Measurements from ENCODE around the gene CDC27.
"Not testable (repeated sequence)": the region's sequence is repeated elsewhere in the genome, so short reads cannot be mapped to it uniquely, and the experiment has no call there.

CDC27 gene

DNA sequence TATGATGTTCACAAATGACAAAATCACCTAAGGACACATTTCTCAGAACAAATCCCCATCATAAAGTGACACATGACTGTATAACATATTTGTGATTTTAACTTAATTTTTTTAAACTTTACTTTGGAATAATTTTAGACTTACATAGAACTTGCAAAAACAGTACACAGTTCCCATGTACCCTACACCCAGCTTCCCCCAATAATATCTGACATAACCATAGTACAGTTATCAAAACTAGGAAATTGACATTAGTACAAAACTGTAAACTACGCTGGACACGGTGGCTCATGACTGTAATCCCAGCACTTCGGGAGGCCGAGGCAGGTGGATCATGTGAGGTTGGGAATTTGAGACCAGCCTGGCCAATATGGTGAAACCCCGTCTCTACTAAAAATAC is 24.8 kb downstream of the CDC27 start:
- Histone ChIP-seq H3K27ac (no peak overlapping the region), H3K4me3 (no peak overlapping the region)

GRCh38 chr17:47162013-47162622 is 27.0 kb downstream of the CDC27 start:
- H3K4me3 ChIP-seq = no peak overlapping the region
- peak overlapping the region in 1 of 21 experiments; percentile 18 for H3K27ac ChIP-seq

GRCh38 chr17:47159315-47159714 is 29.8 kb downstream of the CDC27 start:
- H3K4me3 ChIP-seq = no peak overlapping the region
- H3K27ac ChIP-seq = no peak overlapping the region

DNA sequence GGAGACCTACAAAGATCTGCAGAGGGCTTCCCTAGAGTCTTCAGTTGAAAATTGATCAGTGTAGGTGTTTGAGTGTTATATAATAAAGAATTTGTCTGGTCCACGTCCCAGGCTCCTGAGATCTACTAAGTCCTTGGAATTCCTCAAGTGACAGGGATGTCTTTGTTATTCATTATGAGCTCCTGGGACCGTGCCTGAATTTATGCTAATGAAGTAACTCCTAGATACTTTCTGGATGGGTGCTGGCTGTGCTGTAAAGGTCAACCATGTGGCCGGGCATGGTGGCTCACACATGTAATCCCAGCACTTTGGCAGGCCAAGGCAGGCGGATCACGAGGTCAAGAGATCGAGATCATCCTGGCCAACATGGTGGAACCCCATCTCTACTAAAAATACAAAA is 43.7 kb downstream of the CDC27 start:
- Histone ChIP-seq H3K4me3 (no peak overlapping the region), H3K27ac (no peak overlapping the region)

DNA sequence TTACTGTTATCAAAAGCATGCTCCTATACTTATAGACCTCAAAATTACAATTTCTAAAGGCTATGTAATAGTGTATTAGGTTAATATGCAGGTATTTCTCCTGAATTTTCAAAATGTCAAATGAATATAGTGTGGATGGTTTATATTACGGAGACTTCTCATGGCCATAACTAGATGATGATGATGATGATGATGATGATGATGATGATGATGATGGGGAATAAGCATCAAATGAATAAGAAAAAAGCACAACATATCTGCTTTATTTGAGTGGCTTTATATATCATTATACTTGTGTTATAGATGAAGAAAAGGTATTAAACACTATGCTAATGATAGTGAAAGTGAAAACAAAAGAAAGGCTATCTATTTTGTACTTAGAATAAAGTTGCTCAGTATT is 53.9 kb downstream of the CDC27 start:
- H3K27ac ChIP-seq = no peak overlapping the region
- H3K4me3 ChIP-seq = no peak overlapping the region

- H3K27ac ChIP-seq, H3K4me3 ChIP-seq: not testable (repeated sequence)
Observed at GRCh38 chr17:47134354-47134753, 54.7 kb downstream of the CDC27 start.

DNA sequence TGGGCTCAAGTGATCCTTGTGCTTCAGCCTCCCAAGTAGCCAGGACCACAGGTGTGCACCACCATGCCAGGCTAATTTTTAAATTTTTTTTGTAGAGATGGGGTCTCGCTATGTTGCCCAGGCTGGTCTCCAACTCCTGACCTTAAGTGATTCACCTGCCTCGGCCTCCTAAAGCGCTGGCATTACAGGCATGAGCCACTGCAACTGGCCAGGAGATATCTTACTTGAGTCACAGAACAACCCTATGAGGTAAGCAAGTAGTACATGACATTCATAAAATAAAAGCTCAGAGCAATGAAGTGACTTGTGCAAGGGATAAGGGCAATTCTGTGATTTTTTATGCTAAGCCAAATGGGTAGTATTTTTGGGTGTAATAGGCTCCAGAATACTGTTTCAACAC is 57.3 kb downstream of the CDC27 start:
- no peak overlapping the region for H3K27ac ChIP-seq

DNA sequence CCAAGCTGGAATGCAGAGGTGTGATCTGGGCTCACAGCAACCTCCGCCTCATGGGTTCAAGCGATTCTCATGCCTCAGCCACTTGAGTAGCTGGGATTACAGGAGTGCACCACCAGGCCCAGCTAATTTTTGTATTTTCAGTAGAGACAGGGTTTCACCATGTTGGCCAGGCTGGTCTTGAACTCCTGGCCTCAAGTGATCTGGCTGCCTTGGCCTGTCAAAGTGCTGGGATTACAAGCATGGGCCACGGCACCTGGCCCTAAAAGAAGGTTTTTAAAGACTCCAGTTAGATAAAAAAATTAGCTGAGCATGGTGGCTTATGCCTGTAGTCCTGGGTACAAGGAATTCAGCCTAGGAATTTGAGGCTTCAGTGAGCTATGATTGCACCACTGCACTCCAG is 62.3 kb downstream of the CDC27 start:
- H3K4me3 ChIP-seq, H3K27ac ChIP-seq: not testable (repeated sequence)

More for the DNA sequence above, 57.3 kb downstream of the CDC27 start:
- no peak overlapping the region for H3K4me3 ChIP-seq

GRCh38 chr17:47123262-47123661 is 65.8 kb downstream of the CDC27 start:
- H3K4me3 ChIP-seq = not testable (repeated sequence)

DNA sequence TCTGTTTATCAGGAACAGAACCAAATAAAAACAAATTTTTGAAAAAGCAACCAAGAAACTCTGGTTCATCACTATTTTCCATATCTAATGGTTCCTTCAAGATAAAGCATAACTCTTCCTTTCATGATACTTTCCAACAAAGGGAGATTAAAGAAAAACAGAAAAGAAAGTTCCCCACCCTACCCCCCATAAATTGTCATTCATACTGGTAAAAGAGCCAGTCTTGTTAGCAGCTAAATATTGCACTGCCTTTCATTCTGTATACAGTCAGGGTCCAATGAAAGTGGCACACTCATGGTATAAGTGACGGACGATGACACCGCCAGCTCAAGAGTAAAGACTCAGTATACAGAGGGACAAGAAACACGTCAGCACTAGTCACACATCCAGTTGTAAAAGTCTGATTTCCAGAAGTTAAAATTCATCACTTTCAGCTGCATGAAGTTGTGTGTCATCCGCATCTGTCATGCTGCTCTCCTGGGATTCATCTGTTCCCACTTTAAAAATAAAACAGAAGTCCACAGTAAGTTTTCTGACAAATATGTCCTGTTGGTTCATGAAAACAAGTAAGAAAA is 68.5 kb downstream of the CDC27 start:
- H3K27ac ChIP-seq = peak overlapping the region in 2 of 21 experiments; percentile 5 to 55
- H3K4me3 ChIP-seq = no peak overlapping the region

More at GRCh38 chr17:47123262-47123661, 65.8 kb downstream of the CDC27 start:
- not testable (repeated sequence) for H3K27ac ChIP-seq

DNA sequence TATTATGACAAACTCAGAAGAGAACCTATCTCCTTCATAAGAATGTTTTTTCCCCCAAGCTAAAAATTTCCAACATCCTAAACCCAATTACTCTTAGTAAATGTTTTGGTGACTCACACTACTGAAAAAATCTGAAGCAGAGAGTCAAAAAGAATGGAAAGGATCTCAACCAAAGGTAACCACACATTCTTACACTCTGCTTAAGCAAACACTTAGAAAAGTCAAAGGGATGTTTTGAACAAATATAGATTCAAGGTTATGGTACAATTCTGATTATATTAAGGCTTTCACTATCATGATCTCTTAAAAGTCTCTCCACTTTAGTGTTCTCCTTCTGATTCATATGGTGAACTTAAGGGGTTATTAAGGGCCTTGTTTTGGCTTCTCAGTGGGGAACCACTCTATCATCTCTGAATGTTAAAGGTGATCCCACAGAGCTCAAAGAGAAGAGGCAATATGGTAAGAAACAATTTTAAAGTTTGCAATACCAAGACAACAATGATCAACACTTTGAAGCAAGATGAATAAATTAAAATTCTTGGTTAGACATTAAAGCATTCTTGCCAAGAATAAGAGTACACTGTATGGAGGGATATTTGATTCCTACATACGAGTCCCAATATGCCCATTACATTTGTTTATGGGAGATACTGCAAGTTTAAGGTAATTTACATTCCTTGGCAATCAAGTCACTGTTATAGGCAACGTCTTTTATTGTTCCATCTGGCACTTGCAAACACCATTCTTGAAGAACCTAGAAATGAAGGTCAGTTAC is 69.2 kb downstream of the CDC27 start:
- Histone ChIP-seq H3K4me3 (no peak overlapping the region), H3K27ac (peak overlapping the region in 2 of 21 experiments; percentile 5 to 10)

DNA sequence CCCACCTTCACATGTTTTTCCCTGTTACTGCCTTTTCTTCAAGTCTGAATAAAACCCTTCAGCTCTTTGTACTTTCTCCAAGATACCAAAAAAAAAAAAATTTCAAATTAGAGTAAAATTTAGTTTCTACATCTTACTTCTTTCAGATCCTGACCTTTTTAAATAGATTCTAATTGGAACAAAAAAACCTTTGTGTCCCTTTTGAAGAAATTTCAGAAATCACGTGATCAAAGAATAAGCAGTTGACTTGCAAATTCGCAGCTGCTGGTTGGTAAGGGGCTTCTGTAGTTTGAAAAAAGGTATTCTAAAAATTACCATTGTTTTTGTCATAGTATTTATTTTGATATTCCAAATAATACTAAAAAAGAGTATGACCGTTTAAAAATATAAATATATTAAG is 71.7 kb downstream of the CDC27 start:
- Histone ChIP-seq H3K27ac (no peak overlapping the region), H3K4me3 (no peak overlapping the region)

DNA sequence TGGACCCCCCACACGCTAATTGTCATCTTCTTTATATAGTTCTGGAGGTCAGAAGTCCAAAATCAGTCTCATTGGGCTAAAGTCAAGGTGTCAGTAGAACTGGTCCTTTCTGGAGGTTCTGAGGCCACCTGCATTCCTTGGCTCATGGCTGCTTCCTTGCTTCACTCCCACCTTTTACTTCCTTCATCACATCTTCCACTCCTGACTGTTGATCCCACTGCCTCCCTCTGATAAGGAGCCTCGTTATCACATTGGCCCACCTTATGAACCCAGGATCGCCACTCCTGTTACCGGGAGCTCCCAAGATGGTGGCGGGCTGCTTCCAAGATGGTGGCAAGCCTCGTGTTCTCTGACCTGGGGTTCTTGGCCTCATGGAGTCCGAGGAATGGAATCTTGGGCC is 83.0 kb downstream of the CDC27 start:
- no peak overlapping the region for H3K4me3 ChIP-seq
- no peak overlapping the region for H3K27ac ChIP-seq

DNA sequence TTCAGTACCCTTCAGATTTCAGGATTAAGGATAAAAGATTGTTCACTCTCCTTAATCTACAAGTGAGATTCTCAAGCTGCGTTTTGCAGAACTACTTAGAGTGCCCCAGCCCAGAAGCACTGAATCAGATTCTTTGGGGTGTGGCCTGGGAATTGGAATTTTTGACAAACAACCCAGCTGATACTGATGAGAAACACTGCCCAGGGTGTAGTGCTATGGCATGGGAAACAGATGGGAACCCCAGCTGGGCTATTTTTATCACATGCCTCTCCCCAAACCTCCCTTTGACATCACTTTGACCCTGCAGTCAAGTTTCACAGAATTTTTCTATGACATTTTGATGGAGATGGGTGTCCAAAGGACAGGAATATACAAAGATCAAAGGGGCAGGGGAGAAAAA is 83.8 kb downstream of the CDC27 start:
- not testable (repeated sequence) for H3K4me3 ChIP-seq, H3K27ac ChIP-seq

- Histone ChIP-seq H3K27ac (no peak overlapping the region), H3K4me3 (no peak overlapping the region)
Observed at GRCh38 chr17:47102914-47103313, 86.2 kb downstream of the CDC27 start.

- Histone ChIP-seq H3K27ac (peak overlapping the region; percentile 68 to 94 (median 85)), H3K4me3 (peak overlapping the region; percentile 73 to 100 (median 87))
Observed at GRCh38 chr17:47099987-47100711, 88.9 kb downstream of the CDC27 start.

DNA sequence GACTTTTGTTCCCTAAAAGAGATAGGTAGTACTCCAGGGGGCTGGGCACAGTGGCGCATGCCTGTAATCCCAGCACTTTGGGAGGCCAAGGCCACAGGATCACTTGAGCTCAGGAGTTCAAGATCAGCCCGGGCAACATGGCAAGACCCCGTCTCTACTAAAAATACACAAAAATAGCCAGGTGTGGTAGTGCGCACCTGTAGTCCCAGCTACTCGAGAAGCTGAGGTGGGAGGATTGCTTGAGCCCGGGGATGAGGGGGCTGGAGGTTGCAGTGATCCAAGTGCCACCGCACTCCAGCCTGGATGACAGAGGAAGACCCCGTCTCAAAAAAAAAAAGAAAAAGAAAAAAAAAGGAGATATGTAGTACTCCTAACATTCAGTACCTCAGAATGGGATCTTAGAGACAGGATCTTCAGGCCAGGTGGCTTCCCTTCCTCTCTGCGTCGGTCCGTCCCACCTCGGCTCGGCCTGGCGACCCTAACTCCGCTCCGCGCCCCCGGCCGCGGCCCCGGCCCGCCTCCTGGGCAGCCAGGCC is 89.6 kb downstream of the CDC27 start:
- Histone ChIP-seq H3K4me3 (peak overlapping the region; percentile 73 to 100 (median 87)), H3K27ac (peak overlapping the region; percentile 68 to 94 (median 85))

- Histone ChIP-seq H3K27ac (no peak overlapping the region), H3K4me3 (no peak overlapping the region)
Observed at GRCh38 chr17:47096343-47096742, 92.8 kb downstream of the CDC27 start.

- Histone ChIP-seq H3K4me3 (no peak overlapping the region), H3K27ac (no peak overlapping the region)
Observed at GRCh38 chr17:47095268-47095667, 93.8 kb downstream of the CDC27 start.

DNA sequence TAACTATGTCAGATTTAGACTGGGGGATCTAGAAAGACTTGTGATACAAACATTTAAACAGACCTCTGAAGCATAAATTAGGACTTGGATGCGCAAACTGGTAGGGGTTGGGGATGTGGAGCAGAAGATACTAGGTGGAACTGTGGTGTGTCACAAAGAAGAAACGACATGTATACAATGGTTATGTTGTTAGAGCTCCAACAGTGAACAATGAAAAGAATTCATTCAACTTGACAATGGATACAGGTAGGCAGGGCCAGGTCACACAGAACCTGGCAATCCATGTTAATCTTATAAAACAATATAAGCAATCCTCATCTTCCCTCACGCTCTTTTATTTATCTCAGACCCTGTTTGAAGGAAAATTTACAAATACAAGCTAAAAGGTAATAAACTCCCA is 102.0 kb downstream of the CDC27 start:
- Histone ChIP-seq H3K4me3 (no peak overlapping the region), H3K27ac (no peak overlapping the region)
